ENCODE results near the gene TSHZ1.

DNA sequence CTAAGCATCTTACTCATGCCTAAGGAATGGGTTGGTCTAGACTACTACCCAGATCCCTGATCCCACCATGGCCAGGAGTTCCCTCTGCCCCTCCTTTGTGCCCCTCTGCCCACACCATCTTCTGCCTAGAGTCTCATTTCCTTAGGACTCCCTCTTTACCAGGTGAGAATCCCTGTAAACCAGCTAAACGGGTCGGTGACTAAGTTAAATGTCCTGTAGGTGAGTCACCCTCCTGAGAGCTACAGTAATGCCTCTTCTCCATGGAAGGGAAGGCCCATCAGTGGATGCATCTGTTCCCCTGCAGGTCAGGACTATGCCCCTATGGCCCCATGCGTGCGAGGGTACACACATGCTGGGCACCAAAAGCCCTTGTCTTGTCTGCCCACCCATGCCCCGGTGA lies 27.1 kb upstream of the TSHZ1 start:
- TF ChIP-seq, protein P1, sequence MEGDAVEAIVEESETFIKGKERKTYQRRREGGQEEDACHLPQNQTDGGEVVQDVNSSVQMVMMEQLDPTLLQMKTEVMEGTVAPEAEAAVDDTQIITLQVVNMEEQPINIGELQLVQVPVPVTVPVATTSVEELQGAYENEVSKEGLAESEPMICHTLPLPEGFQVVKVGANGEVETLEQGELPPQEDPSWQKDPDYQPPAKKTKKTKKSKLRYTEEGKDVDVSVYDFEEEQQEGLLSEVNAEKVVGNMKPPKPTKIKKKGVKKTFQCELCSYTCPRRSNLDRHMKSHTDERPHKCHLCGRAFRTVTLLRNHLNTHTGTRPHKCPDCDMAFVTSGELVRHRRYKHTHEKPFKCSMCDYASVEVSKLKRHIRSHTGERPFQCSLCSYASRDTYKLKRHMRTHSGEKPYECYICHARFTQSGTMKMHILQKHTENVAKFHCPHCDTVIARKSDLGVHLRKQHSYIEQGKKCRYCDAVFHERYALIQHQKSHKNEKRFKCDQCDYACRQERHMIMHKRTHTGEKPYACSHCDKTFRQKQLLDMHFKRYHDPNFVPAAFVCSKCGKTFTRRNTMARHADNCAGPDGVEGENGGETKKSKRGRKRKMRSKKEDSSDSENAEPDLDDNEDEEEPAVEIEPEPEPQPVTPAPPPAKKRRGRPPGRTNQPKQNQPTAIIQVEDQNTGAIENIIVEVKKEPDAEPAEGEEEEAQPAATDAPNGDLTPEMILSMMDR (IDR thresholded peaks at IDR 0.05), result no peak
- no peak for TF ChIP-seq POLR2A (IDR thresholded peaks at IDR 0.05)

Measured in esophagus squamous epithelium (tissue), 4 donors.